BE2C (cell line): ENCODE data around the gene KCND3.

Experiments
- DNase-seq: peaks from one replicate; pipeline ENCODE4 v3.0.0-alpha.2; 2020
- H3K27me3 ChIP-seq: fragments of 250-450 bp; sonication (Bioruptor Pico); 2 replicates; pipeline ENCODE4 v1.5.1; 2020; ENCODE audit warnings: mild to moderate bottlenecking
- H3K36me3 ChIP-seq: fragments of 250-450 bp; sonication (Bioruptor Pico); 2 replicates; pipeline ENCODE4 v1.5.1; 2020; ENCODE audit warnings: mild to moderate bottlenecking
- H3K4me1 ChIP-seq: fragments of 250-450 bp; sonication (Bioruptor Pico); 2 replicates; pipeline ENCODE4 v1.5.1; 2020
- H3K4me3 ChIP-seq: 2 replicates; pipeline ENCODE4 v1.5.1; 2011; ENCODE audit warnings: low read depth, low read length
- H3K9me3 ChIP-seq: fragments of 250-450 bp; sonication (Bioruptor Pico); 2 replicates; pipeline ENCODE4 v1.5.1; 2020
- CTCF ChIP-seq: IDR thresholded peaks from 2 replicates; pipeline ENCODE4 v1.5.1; 2012; ENCODE audit warnings: mild to moderate bottlenecking, low read depth, low read length

Gene KCND3

GRCh38 chr1:111921948-111922347 lies 67.5 kb downstream of the KCND3 start:
- Histone ChIP-seq H3K27me3 (no peaks in the 10 kb centered on the region), H3K36me3 (no peaks in the 10 kb centered on the region), H3K4me1 (peaks cover 4% of the 10 kb centered on the region; the same call in 1 of the 2 replicates), H3K4me3 (no peak overlapping the region), H3K9me3 (no peaks in the 10 kb centered on the region)
- no peak for DNase-seq
- TF ChIP-seq CTCF = no peak

GRCh38 chr1:111920221-111921024 lies 69.0 kb downstream of the KCND3 start:
- H3K36me3 ChIP-seq = no peaks in the 10 kb centered on the region
- TF ChIP-seq CTCF = no peak
- H3K4me1 ChIP-seq = peaks cover 4% of the 10 kb centered on the region; the same call in 1 of the 2 replicates
- H3K27me3 ChIP-seq = no peaks in the 10 kb centered on the region
- H3K4me3 ChIP-seq = no peak overlapping the region
- DNase-seq = no peak
- H3K9me3 ChIP-seq = no peaks in the 10 kb centered on the region

- no peak for DNase-seq
- Histone ChIP-seq H3K4me1 (no peaks in the 10 kb centered on the region), H3K9me3 (no peaks in the 10 kb centered on the region), H3K27me3 (no peaks in the 10 kb centered on the region), H3K36me3 (no peaks in the 10 kb centered on the region), H3K4me3 (no peak overlapping the region)
- TF ChIP-seq CTCF = no peak
Measured at GRCh38 chr1:111911776-111912515, 77.5 kb downstream of the KCND3 start.

GRCh38 chr1:111911061-111911460 lies 78.4 kb downstream of the KCND3 start:
- no peak for TF ChIP-seq CTCF
- no peaks in the 10 kb centered on the region for H3K36me3 ChIP-seq
- H3K4me1 ChIP-seq = no peaks in the 10 kb centered on the region
- no peaks in the 10 kb centered on the region for H3K9me3 ChIP-seq
- DNase-seq = no peak
- H3K4me3 ChIP-seq = no peak overlapping the region
- no peaks in the 10 kb centered on the region for H3K27me3 ChIP-seq

- Histone ChIP-seq H3K36me3 (no peaks in the 10 kb centered on the region), H3K9me3 (no peaks in the 10 kb centered on the region), H3K4me1 (peaks cover 13% of the 10 kb centered on the region; the same call in 1 of the 2 replicates), H3K4me3 (no peak overlapping the region), H3K27me3 (no peaks in the 10 kb centered on the region)
- DNase-seq = no peak
- no peak for TF ChIP-seq CTCF
Measured at GRCh38 chr1:111909030-111909429, 80.4 kb downstream of the KCND3 start.

- no peaks in the 10 kb centered on the region for H3K9me3 ChIP-seq
- H3K27me3 ChIP-seq = no peaks in the 10 kb centered on the region
- H3K4me1 ChIP-seq = peaks cover 13% of the 10 kb centered on the region; the same call in 1 of the 2 replicates
- H3K36me3 ChIP-seq = no peaks in the 10 kb centered on the region
- no peak overlapping the region for H3K4me3 ChIP-seq
- no peak for DNase-seq
- TF ChIP-seq CTCF = no peak
Measured at GRCh38 chr1:111908011-111908621, 81.4 kb downstream of the KCND3 start.
